ENCODE data around the gene SOX13.

Gene SOX13

DNA sequence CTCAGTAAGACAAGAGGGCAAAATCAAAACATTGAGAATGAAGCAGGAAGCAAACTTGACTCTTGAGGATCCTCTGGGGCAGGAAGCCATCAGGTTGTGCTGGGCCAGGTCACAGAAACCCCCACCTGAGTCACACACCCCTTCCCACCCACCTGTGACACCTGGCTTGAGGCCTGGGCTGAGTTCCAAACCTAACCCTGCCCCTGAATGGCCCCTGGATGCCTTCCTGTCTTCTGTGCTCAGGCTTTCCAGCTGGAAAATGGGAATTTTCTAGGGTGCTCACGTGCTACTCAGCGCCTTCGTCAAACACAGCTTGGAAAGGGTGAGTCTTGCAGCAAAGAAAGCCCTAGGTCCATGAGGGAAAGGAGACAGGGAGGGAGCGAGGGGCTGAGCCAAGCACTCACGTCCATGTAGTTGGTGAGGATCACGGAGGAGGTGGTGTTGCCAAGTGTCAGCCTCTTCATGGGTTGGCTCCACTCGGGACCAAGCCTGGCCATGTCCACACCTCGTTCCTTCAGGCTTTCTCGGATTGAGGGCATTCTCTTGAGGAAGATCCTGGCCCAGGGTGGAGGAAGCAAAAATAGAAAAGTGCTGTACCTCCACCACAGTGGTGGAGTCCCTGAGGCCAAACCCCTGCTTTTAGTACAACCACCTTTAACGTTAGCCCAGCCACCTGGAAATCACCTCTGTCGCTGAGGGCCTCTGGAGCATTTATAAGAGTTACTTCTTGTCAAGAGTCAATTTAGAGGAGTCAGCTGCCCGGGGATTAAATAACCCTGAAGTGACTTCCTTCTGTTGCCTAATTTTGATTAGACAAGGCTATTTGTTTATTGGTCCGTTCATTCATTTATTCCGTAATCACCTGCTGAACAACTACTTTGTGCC, 88.9 kb downstream of the SOX13 start:
- H3K4ac ChIP-seq (ENCODE audit: low read depth in 1 of 2, low read length in 2 of 2): no peak overlapping the region

DNA sequence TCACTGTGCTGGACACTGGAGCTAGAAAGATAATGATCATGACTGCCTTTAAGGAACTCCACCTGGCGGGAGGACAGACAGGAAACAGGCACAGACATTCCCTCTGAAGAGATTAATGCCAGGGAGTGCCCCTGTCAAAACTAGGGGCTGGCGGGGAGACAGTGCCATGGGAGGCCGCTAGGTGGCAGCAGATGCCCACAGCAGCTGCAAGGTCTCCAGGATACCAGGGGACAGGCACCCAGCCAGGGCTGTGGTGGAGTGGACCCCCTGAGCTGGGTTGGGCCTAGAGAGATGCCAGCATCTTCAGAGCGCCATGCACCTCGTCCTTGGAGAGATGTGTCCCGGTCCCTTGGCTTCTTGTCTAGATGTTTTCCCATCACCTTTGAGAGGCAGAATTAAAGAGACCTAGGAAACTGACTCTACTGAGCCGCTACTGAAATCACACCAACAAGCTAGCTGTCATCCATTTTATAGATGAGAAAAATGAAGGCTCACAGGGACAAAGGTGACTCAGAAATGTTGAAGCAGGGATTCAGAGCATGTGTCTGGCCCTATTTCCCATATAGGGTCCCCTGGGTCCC, 89.7 kb downstream of the SOX13 start:
- H4K8ac ChIP-seq (ENCODE audit: low read length): no peak overlapping the region
- no peaks in the 10 kb centered on the region for H3K79me1 ChIP-seq (replicated peaks; ENCODE audit: low read length, poor library complexity, severe bottlenecking)
- WGBS: under 1% methylated on average over 6 of the region's 7 CpGs
- H2BK120ac ChIP-seq (ENCODE audit: low read depth, low read length): no peak overlapping the region
- no peak overlapping the region for H3K23ac ChIP-seq (ENCODE audit: low read length in 2 of 2)
- no peak overlapping the region for H2BK15ac ChIP-seq (ENCODE audit: low read depth, poor library complexity, severe bottlenecking)
- no peak overlapping the region for H3K27ac ChIP-seq (ENCODE audit: low read length, poor library complexity, severe bottlenecking)
- H3K18ac ChIP-seq (ENCODE audit: low read depth in 1 of 2, low read length in 2 of 2): no peak overlapping the region
- no peak overlapping the region for H3K9ac ChIP-seq (ENCODE audit: low read length)
- H2AK5ac ChIP-seq (ENCODE audit: low read length, severe bottlenecking): no peak overlapping the region
- no peaks in the 10 kb centered on the region for H3K36me3 ChIP-seq (ENCODE audit: control insufficient read depth in 1 of 2, insufficient read depth in 2 of 2, low read depth in 1 of 2, low read length in 2 of 2)
- no peak overlapping the region for H4K91ac ChIP-seq (ENCODE audit: low read length)
- no peak overlapping the region for H2AFZ ChIP-seq (ENCODE audit: low read depth, low read length)
- H3K9me3 ChIP-seq (ENCODE audit: control insufficient read depth, low read length): no peaks in the 10 kb centered on the region
- H3K4ac ChIP-seq (ENCODE audit: low read depth in 1 of 2, low read length in 2 of 2): no peak overlapping the region
- H3K4me2 ChIP-seq (ENCODE audit: low read length, poor library complexity, severe bottlenecking): no peak overlapping the region
- peak; percentile 66 for DNase-seq
- no peak overlapping the region for H2BK12ac ChIP-seq (ENCODE audit: low read length in 2 of 2)
- H2BK5ac ChIP-seq (ENCODE audit: low read depth, low read length, poor library complexity, severe bottlenecking): no peak overlapping the region
- no peaks in the 10 kb centered on the region for H3K4me1 ChIP-seq (ENCODE audit: control insufficient read depth, insufficient read depth, low read depth, low read length)
- no peak overlapping the region for H3K14ac ChIP-seq (ENCODE audit: low read length in 2 of 2)
- no peak overlapping the region for H3K4me3 ChIP-seq (ENCODE audit: insufficient read depth in 1 of 2, low read depth in 1 of 2, low read length in 2 of 2)
- H3K27me3 ChIP-seq (ENCODE audit: control insufficient read depth in 1 of 2, insufficient read depth in 1 of 2, low read length in 2 of 2): peaks cover 39 to 67% of the 10 kb centered on the region in 2 experiments

More for the DNA sequence above, 88.9 kb downstream of the SOX13 start:
- Histone ChIP-seq H2AK5ac (ENCODE audit: low read length, severe bottlenecking) (no peak overlapping the region), H3K27me3 (ENCODE audit: control insufficient read depth in 1 of 2, insufficient read depth in 1 of 2, low read length in 2 of 2) (peaks cover 47 to 68% of the 10 kb centered on the region in 2 experiments), H2BK120ac (ENCODE audit: low read depth, low read length) (no peak overlapping the region), H4K8ac (ENCODE audit: low read length) (no peak overlapping the region), H2AFZ (ENCODE audit: low read depth, low read length) (no peak overlapping the region), H3K4me2 (ENCODE audit: low read length, poor library complexity, severe bottlenecking) (no peak overlapping the region), H3K9ac (ENCODE audit: low read length) (no peak overlapping the region), H3K9me3 (ENCODE audit: control insufficient read depth, low read length) (no peaks in the 10 kb centered on the region), H3K36me3 (ENCODE audit: control insufficient read depth in 1 of 2, insufficient read depth in 2 of 2, low read depth in 1 of 2, low read length in 2 of 2) (no peaks in the 10 kb centered on the region), H4K91ac (ENCODE audit: low read length) (no peak overlapping the region), H3K79me1 (replicated peaks; ENCODE audit: low read length, poor library complexity, severe bottlenecking) (no peaks in the 10 kb centered on the region), H2BK5ac (ENCODE audit: low read depth, low read length, poor library complexity, severe bottlenecking) (no peak overlapping the region), H3K14ac (ENCODE audit: low read length in 2 of 2) (no peak overlapping the region), H3K4me3 (ENCODE audit: insufficient read depth in 1 of 2, low read depth in 1 of 2, low read length in 2 of 2) (no peak overlapping the region), H3K23ac (ENCODE audit: low read length in 2 of 2) (no peak overlapping the region), H2BK15ac (ENCODE audit: low read depth, poor library complexity, severe bottlenecking) (no peak overlapping the region), H2BK12ac (ENCODE audit: low read length in 2 of 2) (no peak overlapping the region), H3K18ac (ENCODE audit: low read depth in 1 of 2, low read length in 2 of 2) (no peak overlapping the region), H3K4me1 (ENCODE audit: control insufficient read depth, insufficient read depth, low read depth, low read length) (no peaks in the 10 kb centered on the region), H3K27ac (ENCODE audit: low read length, poor library complexity, severe bottlenecking) (no peak overlapping the region)
- 71% methylated on average over 13 of the region's 14 CpGs for WGBS
- DNase-seq: no peak

DNA sequence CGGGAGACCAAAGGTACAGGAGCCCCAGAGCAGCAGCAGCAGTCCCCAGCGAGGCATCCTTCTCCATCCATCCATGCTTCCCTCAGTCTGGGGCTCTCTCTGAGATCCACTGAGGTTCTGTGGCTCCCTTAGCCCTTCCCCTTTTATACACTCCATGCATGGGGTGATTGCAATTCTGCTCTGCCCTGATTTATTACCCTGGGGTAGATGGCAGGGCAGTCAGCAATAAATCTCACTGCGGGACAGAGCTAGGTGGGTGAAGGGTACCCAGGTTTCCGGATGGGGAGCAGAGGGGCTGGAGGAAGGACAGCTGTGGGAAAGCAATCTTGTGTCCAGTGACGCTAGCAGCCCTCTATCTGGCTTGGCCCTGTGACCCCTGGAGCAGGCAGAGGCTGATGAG, 93.3 kb downstream of the SOX13 start, which contains the start of gene REN:
TSS of gene REN (minus strand) at position 119 of the 400 bp plus-strand sequence. CDS start at position 75, 44 bp downstream.
- H3K27me3 ChIP-seq (ENCODE audit: control insufficient read depth in 1 of 2, insufficient read depth in 1 of 2, low read length in 2 of 2): peaks cover 18 to 37% of the 10 kb centered on the region in 2 experiments
- no peak within 1 kb of the TSS for H3K18ac ChIP-seq (ENCODE audit: low read depth in 1 of 2, low read length in 2 of 2)
- H4K91ac ChIP-seq (ENCODE audit: low read length): peak within 1 kb of the TSS; percentile 37
- peak within 1 kb of the TSS in 1 of 2 experiments; percentile 20 for H3K14ac ChIP-seq (ENCODE audit: low read length in 2 of 2)
- no peaks in the 10 kb centered on the region for H3K4me1 ChIP-seq (ENCODE audit: control insufficient read depth, insufficient read depth, low read depth, low read length)
- H2BK5ac ChIP-seq (ENCODE audit: low read depth, low read length, poor library complexity, severe bottlenecking): no peak within 1 kb of the TSS
- H3K4me2 ChIP-seq (ENCODE audit: low read length, poor library complexity, severe bottlenecking): no peak within 1 kb of the TSS
- no peaks in the 10 kb centered on the region for H3K79me1 ChIP-seq (replicated peaks; ENCODE audit: low read length, poor library complexity, severe bottlenecking)
- WGBS: 80% methylated on average over 5 of the region's 5 CpGs
- no peak within 1 kb of the TSS for H2BK120ac ChIP-seq (ENCODE audit: low read depth, low read length)
- H3K9me3 ChIP-seq (ENCODE audit: control insufficient read depth, low read length): peaks cover 13% of the 10 kb centered on the region
- H2AK5ac ChIP-seq (ENCODE audit: low read length, severe bottlenecking): no peak within 1 kb of the TSS
- H3K36me3 ChIP-seq (ENCODE audit: control insufficient read depth in 1 of 2, insufficient read depth in 2 of 2, low read depth in 1 of 2, low read length in 2 of 2): no peaks in the 10 kb centered on the region
- H3K9ac ChIP-seq (ENCODE audit: low read length): no peak within 1 kb of the TSS
- no peak within 1 kb of the TSS for H4K8ac ChIP-seq (ENCODE audit: low read length)
- H2AFZ ChIP-seq (ENCODE audit: low read depth, low read length): no peak within 1 kb of the TSS
- no peak within 1 kb of the TSS for H3K4me3 ChIP-seq (ENCODE audit: insufficient read depth in 1 of 2, low read depth in 1 of 2, low read length in 2 of 2)
- no peak for DNase-seq
- H2BK15ac ChIP-seq (ENCODE audit: low read depth, poor library complexity, severe bottlenecking): no peak within 1 kb of the TSS
- no peak within 1 kb of the TSS for H3K27ac ChIP-seq (ENCODE audit: low read length, poor library complexity, severe bottlenecking)
- no peak within 1 kb of the TSS for H3K4ac ChIP-seq (ENCODE audit: low read depth in 1 of 2, low read length in 2 of 2)
- no peak within 1 kb of the TSS for H2BK12ac ChIP-seq (ENCODE audit: low read length in 2 of 2)
- H3K23ac ChIP-seq (ENCODE audit: low read length in 2 of 2): peak within 1 kb of the TSS in 1 of 2 experiments; percentile 19

DNA sequence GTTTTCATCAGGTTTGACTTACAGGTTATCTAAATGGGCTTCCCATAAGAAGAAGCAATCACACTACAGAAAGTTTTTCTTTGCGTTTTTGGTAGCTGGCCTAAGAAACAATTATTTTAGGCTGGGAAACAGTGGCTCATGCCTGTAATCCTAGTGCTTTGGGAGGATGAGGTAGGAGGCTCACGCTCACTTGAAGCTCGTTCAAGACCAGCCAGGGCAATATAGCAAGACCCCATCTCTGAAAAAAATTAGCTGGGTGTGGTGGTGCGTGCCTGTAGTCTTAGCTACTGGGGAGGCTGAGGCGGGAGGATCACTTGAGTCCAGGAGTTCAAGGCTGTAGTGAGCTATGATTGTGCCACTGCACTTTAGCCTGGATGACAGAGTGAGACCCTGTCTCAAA, 94.8 kb downstream of the SOX13 start:
- H2BK15ac ChIP-seq (ENCODE audit: low read depth, poor library complexity, severe bottlenecking): no peak overlapping the region
- no peaks in the 10 kb centered on the region for H3K4me1 ChIP-seq (ENCODE audit: control insufficient read depth, insufficient read depth, low read depth, low read length)
- no peak overlapping the region for H3K27ac ChIP-seq (ENCODE audit: low read length, poor library complexity, severe bottlenecking)
- no peaks in the 10 kb centered on the region for H3K36me3 ChIP-seq (ENCODE audit: control insufficient read depth in 1 of 2, insufficient read depth in 2 of 2, low read depth in 1 of 2, low read length in 2 of 2)
- DNase-seq: no peak
- WGBS: 85% methylated on average over 5 of the region's 5 CpGs
- no peak overlapping the region for H2AK5ac ChIP-seq (ENCODE audit: low read length, severe bottlenecking)
- no peak overlapping the region for H4K91ac ChIP-seq (ENCODE audit: low read length)
- no peak overlapping the region for H3K18ac ChIP-seq (ENCODE audit: low read depth in 1 of 2, low read length in 2 of 2)
- no peak overlapping the region for H3K4ac ChIP-seq (ENCODE audit: low read depth in 1 of 2, low read length in 2 of 2)
- H3K9ac ChIP-seq (ENCODE audit: low read length): no peak overlapping the region
- H2BK12ac ChIP-seq (ENCODE audit: low read length in 2 of 2): no peak overlapping the region
- no peak overlapping the region for H4K8ac ChIP-seq (ENCODE audit: low read length)
- H3K27me3 ChIP-seq (ENCODE audit: control insufficient read depth in 1 of 2, insufficient read depth in 1 of 2, low read length in 2 of 2): peaks cover 10 to 26% of the 10 kb centered on the region in 2 experiments
- no peak overlapping the region for H3K4me3 ChIP-seq (ENCODE audit: insufficient read depth in 1 of 2, low read depth in 1 of 2, low read length in 2 of 2)
- H2BK5ac ChIP-seq (ENCODE audit: low read depth, low read length, poor library complexity, severe bottlenecking): no peak overlapping the region
- H3K9me3 ChIP-seq (ENCODE audit: control insufficient read depth, low read length): peaks cover 13% of the 10 kb centered on the region
- H2AFZ ChIP-seq (ENCODE audit: low read depth, low read length): no peak overlapping the region
- H3K23ac ChIP-seq (ENCODE audit: low read length in 2 of 2): no peak overlapping the region
- H2BK120ac ChIP-seq (ENCODE audit: low read depth, low read length): no peak overlapping the region
- H3K79me1 ChIP-seq (replicated peaks; ENCODE audit: low read length, poor library complexity, severe bottlenecking): no peaks in the 10 kb centered on the region
- no peak overlapping the region for H3K14ac ChIP-seq (ENCODE audit: low read length in 2 of 2)
- no peak overlapping the region for H3K4me2 ChIP-seq (ENCODE audit: low read length, poor library complexity, severe bottlenecking)

Data from mesenchymal stem cell (in vitro differentiated cells and primary cell).